NCI-H2029 treated with DMSO at 0.1 percent for 48 hours (cell line): ENCODE measurements around the gene FMNL1.
A peak's percentile ranks its signal among the peaks of the same experiment; 100 is the strongest.

Source experiments
- DNase-seq: peaks from one replicate; lab custom pipeline; 2025; lab: John Stamatoyannopoulos, UW

Gene FMNL1

DNA sequence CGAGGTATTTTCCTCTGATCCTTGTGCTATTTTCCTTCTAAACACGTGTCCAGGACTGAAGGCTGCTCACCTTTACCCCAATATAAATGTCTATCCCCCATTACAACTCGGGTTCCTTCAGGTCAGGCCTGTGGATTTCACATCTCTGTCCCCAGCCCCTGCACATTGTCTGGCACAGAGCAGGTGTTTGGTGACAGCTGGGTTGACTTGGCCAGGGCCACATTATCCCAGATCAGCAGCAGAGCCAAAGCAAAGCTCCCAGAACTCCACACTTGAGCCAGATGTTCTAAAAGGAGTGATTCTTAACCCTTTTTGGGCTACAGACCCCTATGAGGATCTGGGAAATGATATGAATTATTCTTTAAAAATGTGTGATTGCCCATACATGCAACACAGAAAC is 58.2 kb downstream of the FMNL1 start:
- DNase-seq = no peak

DNA sequence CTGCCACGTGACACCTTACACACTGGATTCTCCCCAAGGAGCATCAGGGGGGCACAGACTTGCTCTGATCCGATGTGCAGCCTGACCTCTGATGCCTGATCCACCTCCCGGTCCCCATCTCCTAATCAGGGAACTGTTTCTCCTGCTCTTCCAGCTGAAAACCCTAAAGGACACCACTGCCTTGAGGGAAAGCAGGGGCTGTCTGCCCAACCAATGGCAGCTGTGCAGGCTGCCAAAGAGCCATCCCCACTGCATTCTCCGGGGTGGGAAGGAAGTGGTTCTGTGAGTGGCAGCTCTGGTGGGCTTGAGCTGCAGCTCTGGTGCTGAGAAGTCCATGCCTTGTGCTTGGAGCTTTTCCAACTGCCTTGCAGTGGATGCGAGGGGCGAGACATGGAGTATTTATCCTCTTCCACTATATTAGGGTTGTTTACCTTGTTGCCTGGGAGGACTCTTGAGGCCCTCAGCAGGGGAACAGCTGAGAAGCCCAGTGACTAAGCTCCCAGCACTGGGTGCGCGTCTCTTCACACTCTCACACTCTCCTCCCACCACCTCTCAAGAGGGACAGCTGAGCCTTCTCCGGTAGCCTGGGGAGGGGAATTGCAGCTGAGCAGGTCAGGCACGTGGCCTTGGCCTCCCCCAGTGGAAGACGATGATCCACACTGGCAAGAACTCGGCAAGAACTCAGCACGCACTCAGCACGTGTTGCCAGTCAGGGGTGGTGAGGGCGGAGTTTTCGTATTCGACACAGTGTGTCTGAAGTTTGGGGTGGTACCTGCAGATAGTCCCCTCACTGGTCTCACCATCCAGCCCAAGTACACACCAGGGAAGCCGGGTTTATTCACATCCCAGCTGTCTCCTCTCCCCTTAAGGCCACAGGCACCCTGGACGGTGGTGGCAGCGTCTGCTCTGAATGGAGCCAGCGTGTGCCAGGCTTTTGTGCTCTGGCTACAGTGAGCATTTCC is 61.3 kb downstream of the FMNL1 start:
- DNase-seq = peak; percentile 72

DNA sequence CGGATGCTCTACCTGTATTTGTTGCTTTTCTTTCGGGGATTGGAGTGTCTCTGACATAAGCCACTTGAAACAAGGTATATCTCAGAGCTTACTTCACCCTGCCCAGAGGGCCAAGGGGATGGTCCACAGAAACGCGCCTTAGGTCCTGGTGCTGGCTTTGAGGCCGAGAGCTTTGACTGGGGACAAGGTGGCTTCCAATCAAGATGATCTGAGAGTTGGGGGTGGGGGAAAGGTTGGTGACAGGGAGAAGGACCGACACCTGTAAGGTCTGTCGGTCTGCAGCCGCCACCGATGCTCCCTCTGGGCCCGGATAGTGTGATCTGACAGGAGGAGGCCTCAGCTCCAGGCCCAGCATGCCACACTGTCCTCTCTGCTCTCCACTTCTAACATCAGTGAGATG is 62.0 kb downstream of the FMNL1 start:
- DNase-seq = no peak

DNA sequence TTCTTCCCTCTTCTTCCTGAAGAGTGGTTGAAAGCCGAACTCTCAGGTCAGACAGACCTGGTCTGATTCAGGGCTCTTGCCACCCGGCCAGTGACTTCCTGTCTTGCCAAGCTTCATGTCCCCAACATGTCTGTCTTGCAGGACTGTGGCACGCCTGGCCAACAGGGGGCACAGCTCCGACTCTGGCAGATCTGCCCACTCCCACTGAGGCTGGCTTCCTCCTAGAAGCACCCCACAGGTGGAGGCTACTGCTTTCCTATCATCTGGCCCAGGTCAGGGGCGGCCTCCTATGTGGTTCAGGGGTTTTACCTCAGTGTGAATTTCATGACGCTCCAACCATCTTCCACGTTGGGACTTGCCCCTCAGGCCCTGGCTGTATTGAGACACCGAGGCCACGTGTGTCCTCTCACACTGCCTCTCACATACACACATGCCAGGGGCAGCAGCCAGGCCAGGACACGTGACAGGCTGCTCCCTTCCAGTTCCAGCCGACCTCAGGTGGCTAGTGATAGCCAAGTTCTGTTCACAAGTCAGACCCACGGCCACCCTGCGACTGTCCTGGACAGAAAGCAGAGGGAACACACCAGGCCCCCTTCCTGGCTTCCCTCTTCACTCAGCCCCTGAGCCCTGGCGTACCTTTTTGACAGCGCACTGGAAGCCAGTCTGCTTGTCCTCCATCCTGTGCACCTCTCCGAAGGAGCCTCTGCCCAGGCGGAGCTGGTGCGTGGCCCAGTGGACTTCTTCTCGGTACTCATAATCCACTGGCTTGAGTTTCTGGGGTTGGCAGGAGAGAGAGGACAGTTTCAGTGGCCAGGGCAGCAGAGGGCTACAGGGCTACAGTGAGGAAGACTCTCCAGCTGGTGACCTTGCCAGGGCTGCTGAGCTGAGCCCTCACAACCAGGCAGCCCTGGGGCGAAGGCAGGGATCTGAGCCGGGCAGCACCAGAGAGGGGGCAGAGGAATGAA is 62.8 kb downstream of the FMNL1 start:
- no peak for DNase-seq

DNA sequence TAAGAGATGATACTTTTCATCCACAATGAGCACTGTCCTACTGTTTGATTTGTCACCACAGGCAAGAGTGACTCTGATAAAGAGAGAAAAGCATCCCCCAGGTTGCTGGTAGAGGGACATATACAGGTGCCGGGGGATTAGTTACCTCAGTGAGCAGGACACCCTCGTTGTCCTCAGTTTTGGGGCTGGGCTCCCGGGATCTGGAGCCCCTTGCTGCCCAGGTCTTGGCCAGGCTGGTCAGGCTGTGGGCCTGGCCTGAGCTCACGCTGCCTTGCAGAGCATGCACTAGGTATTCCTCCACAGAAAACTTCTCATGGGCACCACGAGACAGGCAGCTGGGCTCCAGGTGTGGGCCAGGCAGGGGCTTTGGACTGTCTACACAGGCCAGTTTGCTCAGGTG is 64.6 kb downstream of the FMNL1 start:
- DNase-seq = no peak

DNA sequence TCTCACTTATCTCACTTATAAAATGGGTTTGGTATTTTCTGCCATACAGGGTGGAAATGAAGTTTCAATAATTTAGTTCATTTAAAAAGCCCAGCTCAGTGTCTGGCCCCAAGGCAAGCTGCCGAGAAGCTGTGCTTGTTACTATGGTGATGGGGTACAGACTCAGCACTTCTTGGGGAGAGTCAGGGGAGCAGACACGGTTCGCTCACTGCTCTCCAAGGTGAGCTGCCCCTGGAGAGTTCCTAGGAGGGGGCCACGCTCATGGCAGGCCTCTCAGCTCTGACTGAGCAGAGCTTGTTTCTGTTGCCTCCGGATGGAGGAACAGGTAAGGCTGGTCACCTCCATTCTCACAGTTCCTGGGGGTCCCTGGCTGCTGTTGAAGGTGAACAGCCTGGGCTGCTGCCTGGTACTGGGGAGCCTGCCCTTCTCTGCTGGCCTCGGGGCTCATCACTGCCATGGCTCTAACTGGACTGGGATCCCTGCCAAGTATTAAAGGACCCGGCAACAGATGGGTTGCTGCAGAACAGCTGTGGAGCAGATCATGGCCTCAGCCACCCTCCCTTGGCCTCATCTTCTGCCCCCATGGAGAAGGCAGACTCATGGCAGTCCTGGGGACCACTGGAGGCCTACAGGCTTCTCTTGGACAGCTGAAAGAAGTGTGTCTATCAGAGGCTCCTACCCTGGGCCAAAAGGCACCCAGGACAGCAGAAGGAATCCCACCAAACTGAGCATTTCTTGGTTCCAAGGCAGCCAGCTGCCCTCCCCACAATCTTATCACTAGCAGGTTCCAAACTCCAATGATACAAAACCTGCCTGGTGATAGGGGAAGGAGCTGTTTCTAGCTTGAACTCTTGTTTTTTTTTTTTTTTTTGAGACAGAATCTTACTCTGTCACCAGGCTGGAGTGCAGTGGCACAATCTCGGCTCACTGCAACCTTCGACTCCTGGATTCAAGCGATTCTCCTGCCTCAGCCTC is 66.1 kb downstream of the FMNL1 start:
- DNase-seq = no peak

DNA sequence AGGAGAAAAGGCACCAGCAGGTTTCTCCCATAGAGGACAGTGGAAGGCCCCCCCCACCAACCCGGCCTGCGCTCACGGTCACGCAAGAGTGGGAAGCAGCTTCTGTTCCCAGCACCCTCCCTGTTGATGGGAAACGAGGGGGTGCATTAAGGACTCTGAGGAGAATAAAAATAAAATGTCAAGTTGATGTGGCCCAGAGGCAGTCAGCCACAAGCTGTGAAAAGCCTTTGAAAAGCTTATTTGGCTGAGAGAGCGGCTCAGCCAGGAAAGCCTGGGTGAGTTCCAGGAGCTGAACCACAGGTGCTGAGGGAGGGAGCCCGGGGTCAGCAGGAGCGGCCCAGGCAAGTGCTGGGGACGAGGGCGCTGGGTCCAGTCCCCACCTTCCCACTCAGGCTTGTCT is 67.1 kb downstream of the FMNL1 start:
- DNase-seq = peak; percentile 26

DNA sequence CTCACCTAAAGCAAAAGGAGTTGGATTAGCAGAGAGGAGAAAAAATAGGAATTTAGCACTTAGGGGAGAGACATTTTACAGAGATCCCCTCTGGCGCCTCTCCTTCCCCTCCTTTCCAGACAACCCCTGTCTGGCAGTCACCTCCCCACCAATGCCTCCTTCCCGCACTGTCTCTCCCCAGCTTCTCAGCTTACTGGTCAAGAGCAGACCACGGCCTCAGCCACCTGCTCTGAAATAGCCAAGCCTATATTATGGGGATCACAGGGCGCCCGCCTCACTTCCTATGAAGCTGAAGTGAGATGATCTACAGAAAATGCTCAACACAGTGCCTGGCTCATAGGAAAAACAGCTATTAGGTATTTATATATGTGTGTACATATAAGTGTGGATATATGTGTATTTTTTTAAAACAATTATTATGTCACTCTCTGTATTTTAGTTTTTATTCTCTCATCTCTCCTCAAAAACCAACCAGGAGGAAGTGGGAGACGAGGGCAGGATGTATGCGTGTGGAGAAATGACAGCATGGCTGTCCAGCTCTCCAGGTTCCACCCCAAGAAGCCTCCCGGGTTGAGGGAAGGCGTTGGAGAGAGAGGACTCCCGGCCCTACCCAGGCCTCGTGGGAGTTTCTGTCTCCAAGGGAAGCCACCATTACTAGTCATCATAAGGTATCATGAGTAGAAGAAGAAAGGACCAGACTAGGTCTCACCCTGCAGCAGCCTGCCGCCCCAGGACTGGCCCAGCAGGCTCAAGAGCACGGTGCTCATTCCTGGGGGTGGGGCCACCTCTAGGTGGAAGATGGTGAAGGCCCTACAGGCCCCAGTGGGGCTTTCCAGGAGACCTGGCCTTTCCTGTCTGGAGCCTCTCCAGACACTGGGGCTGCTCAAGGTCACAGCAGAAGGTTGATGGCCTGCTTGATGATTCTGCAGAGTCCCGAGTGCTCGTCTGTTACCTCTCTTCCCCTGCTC is 67.9 kb downstream of the FMNL1 start:
- no peak for DNase-seq

DNA sequence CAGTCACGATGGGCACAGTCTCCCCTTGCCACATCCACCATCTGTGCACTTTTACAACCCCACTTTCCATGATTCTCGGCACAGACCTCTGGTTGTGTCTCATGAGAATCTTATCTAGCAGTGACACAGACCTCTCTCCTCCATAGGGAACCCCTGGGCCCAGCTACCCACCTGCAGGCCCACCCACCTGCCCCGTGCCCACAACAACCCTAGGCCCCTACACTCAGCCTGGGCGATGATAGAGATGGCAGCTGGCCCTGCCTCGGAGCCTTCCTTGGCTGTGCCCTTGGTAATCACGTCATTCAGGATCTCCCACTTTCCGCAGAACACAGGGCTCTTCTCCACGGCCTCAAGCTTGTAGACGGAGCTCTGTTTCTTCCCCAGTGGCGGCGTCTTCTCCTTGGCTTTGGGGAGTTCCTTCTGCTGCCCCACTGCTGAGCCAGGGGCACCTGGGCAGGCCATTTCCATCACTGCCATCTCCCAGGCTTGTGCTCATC is 68.6 kb downstream of the FMNL1 start:
- DNase-seq = no peak

DNA sequence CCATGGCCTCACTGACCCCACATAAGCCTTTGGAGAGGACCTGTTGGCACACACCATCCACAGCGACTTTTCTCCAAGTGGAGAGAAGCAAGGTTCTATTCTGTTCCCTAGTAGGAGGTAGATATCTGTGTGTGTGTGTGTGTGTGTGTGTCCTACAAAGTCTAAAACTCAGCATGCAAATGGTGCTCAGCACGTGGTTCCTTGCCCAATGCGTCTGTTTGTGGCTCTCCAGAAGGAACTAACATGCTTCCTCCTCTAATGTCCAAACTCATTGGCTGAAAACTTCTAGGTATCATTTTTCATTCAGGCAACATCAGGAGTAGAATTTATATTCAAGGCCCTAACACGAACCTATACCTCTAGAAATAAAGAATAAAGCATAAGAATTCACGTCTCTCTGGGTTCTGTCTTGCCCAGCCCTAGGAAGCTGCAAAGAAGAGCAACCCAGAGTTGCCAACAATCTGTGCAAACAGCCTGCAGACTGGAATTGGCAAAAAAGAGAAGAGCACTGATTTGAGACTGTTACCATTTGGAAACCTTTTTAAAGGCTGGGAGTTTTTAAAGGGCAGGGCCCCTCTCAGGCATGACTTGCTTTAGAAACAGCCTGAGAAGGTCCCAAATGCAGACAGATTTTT is 69.6 kb downstream of the FMNL1 start:
- DNase-seq = no peak

DNA sequence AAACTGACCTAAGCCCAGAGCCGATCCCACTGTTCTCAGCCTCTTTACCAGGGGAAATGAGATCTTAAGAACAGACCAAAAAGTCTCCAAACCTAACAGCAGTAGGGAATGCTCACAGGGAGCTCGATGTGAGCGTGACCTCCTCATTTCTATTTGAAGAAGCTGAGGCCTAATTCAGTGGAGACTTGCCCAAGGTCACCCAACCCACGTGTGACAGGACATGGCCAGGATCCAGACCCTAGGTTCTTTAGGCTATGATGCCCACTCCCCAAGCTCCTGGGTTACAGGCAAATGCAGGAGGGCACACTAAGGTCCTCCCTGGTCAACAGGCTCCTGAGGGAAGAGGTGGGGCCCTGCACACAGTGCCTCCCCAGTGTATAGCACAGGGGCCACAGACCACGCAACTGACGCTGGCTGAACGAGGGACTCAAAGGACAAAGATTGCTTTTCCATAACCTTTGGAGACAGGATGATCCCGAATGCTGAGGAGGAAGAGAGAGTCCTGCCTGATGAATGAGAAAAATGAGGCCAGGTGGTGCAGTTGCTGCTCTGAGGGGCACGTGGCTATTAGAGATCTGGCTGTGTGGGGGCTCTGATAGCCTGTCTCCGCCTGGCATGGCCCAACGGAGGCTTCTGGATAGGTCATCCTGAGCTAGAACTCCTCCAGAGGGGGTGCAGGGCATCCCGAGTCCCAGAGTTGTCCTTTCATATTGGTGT is 71.2 kb downstream of the FMNL1 start:
- no peak for DNase-seq

DNA sequence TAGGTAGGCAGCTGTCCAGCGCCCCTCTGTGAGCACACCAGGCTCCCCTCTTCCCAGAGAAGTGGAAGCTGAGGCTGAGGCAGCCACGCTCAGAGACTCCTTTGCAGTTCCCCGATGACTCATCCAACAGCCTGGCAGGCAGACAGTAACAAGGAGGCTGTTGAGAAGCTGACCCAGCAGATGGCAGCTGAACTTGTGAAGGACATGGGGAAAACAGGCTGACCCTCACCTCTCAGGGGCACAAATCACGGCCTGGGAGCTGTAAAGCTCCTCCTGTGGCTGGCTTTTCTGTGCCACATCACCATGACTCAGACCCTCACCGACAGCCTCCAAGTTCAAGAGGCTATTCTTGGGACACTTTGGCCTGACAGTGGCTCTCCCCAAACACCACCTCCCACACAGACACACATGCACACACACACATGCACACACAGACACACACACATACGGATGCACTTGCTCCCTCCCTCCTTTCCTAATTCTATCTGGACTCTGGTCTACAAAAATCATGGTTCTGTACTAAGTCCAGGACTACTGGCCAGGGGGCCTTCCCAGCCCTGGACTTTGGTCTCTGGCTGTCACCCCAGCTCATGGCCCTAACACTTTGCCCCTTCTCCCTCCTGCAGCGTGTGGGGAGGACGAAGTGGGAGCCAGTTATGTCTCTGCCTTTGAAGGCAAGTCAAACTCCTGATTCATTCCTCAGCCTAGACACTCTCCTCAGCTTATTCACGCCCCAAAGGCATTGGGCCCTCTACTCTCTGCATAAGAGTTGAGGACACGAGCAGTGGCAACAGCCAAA is 71.9 kb downstream of the FMNL1 start:
- DNase-seq = no peak

DNA sequence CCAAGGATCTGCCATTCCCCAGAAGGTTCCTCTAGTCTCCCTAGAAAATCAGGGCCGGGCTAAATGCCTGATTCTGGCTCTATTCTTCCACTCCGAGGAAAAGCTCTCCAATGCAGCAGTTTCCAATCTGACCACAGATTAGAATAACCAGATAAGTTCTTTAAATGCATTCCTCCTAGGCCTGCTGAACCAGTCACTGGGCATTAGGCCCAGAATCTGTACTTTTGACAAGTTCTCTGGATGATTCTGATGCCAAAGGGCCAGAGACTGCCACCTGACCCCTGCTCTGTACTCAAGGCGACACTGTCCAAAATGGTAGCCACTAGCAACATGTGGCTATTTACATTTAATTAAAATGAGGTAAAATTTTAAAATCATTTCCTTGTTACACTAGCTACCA is 72.8 kb downstream of the FMNL1 start:
- no peak for DNase-seq

DNA sequence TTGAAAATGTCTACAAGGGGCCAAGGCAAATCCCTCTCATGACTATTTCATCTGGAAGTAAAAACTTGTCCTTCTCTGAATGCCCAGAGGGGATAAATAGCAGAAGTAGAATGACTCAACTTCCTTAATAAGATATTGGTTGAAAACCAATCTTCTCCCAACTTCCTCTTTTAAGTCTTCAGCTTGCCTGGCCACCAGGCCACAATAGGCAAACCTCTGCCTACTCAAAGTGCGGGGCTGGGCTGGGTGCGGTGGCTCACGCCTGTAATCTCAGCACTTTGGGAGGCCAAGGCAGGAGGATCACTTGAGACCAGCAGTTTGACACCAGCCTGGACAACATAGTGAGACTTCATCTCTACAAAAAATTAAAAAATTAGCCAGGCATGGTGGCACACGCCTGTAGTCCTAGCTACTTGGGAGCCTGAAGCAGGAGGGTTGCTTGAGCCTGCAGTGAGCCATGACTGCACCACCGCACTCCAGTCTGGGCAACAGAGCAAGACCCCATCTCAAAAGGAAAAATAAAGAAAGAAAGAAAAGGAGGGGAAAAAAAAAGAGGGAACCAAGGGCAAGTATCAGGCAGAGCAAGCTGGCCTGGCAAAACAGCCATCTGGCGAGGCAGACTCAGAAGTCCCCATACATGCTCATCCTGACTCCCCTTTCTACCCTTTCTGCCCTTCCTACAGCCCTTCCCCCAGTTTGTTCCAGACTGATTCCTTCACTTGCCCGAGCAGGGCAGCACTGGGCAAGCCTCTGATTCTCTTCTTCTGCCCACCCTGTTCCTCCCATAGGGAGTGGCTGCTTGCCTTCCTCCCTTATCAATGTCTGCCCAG is 74.5 kb downstream of the FMNL1 start:
- no peak for DNase-seq

DNA sequence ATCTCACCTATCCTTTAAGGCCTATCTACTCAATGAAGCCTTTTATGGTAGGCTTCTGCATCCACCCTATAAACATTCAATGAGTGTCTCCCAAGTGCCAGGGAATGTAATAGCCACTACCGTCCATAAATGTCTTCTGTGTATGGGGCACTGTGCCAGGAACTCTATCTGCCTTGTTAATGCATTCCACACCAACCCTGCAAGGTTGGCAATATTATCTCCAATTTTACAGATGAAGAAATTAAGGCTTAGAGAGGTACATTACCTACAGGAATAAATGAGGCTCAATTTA is 75.1 kb downstream of the FMNL1 start:
- peak; percentile 54 for DNase-seq
